Astrocyte of the spinal cord (primary cell): ENCODE data around the gene OGDH.

Experiments
- DNase-seq: peaks from one replicate; pipeline ENCODE4 v3.0.0; 2011; ENCODE audit warnings: low read depth, low spot score
- H3K4me3 ChIP-seq: 2 replicates; pipeline ENCODE4 v1.5.1; 2011; ENCODE audit warnings: low read depth, mild to moderate bottlenecking, low read length, moderate library complexity
- CTCF ChIP-seq: IDR thresholded peaks from 2 replicates; pipeline ENCODE4 v1.5.1; 2012; ENCODE audit warnings: low read depth, mild to moderate bottlenecking, low read length, inconsistent platforms
- in situ Hi-C: cut with HindIII; loops from 2 replicates; pipeline ENCODE4 v1.10.0; 2017; ENCODE audit warnings: low sequenced_read_pairs

The OGDH gene

GRCh38 chr7:44646176-44646920, 39.9 kb downstream of the OGDH start:
- no peak overlapping the region for H3K4me3 ChIP-seq
- no peak for TF ChIP-seq CTCF
- DNase-seq, result no peak
- in situ Hi-C loops, result no loop called here

DNA sequence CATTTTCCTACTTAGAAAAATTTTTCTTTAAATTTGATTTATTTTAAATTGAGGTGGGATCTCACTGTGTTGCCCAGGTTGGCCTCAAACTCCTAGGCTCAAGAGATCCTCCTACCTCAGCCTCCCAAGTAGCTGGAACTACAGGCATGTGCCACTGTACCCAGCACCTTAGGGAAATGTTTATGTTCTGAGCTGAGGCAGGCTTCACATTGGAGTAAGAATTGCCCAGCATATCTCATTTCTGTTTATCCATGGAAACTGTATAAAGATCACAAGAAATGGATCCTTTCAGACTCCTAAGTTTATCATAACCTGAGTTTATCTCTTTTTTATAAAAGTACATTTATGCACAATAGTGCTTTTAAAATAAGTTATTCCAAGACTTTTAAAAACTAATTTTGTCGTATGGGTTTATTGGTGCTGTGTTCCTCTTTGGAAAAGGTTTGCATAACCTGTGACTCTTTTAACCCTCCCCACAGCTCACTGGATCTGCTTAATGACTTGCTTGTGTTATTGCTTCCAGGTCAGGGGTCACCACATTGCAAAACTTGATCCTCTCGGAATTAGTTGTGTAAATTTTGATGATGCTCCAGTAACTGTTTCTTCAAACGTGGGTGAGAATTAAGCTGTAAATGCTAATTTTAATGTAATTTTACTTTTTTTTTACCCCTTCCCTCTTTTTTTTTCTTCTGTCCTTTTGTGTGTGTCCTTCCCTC, 40.7 kb downstream of the OGDH start:
- H3K4me3 ChIP-seq, result no peak overlapping the region
- in situ Hi-C loops, result no loop called here
- TF ChIP-seq CTCF, result no peak
- no peak for DNase-seq

- TF ChIP-seq CTCF, result no peak
- no peak overlapping the region for H3K4me3 ChIP-seq
- DNase-seq, result no peak
- in situ Hi-C loops, result no loop called here
Observed at GRCh38 chr7:44647981-44648714, 41.7 kb downstream of the OGDH start.

DNA sequence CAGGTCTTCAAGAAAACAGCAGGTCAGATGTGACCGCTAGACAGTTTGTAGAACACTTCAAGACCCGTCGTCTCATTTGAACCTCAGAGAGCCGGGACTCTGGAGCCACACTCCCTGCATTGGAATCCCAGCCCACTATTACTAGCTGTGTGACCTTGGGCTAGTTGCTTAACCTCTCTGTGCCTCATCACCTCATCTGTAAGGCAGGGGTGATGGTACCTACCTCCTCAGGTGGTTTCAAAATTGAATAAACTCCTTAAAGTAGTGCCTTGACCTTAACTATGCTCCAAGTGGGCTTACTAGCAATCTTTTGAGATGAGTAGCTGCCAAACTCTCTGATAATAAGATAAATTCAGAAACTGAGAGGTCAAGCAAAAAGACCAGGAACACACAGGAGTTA, 43.8 kb downstream of the OGDH start:
- in situ Hi-C loops, result no loop called here
- no peak for TF ChIP-seq CTCF
- H3K4me3 ChIP-seq, result no peak overlapping the region
- DNase-seq, result no peak

GRCh38 chr7:44650772-44651171, 44.3 kb downstream of the OGDH start:
- in situ Hi-C loops, result no loop called here
- TF ChIP-seq CTCF, result no peak

GRCh38 chr7:44652535-44652934, 46.1 kb downstream of the OGDH start:
- DNase-seq, result no peak
- no peak for TF ChIP-seq CTCF
- in situ Hi-C loops, result no loop called here
- H3K4me3 ChIP-seq, result no peak overlapping the region

More at GRCh38 chr7:44650772-44651171, 44.3 kb downstream of the OGDH start:
- DNase-seq, result no peak
- no peak overlapping the region for H3K4me3 ChIP-seq
